SK-N-SH (cell line): Measurements from ENCODE around the gene WHRN. TPM values are rescaled to one million over a fixed set of nuclear protein-coding genes. Genes with fewer than 3 reads are reported as not detected.
A peak's percentile ranks its signal among the peaks of the same experiment; 100 is the strongest.

Experiments used
- CTCF ChIA-PET: fragments of 300-600, 350-600 bp; formaldehyde crosslinking; extraction: SDS; loops from one replicate; lab custom pipeline; 2021; lab: Yijun Ruan, JAX
- POLR2A ChIA-PET: fragments of 350-600 bp; sonication (Branson Sonifier 250); formaldehyde crosslinking; extraction: SDS; loops from one replicate; lab custom pipeline; 2020; ENCODE audit warnings: antibody characterized with exemption, inconsistent platforms; lab: Yijun Ruan, JAX
- DNase-seq: peaks from one replicate; pipeline ENCODE4 v3.0.0; 2012
- H2AFZ ChIP-seq: fragments of 200-600 bp; sonication (generic); 2 replicates; pipeline ENCODE4 v1.8.1; 2016; ENCODE audit warnings: antibody characterized with exemption, mild to moderate bottlenecking, low read depth
- H3F3A ChIP-seq: fragments of 200-600 bp; sonication (generic); replicated peaks from 2 replicates; pipeline ENCODE3; 2016; ENCODE audit warnings: antibody characterized with exemption, mild to moderate bottlenecking; ENCODE audit not compliant: insufficient read depth
- H3K27ac ChIP-seq, 2 experiments: fragments of 200-500 bp in 1 of 2; fragments of 200-600 bp in 1 of 2; sonication (Bioruptor generic) in 1 of 2; sonication (generic), shearing (Covaris generic) in 1 of 2; 2 replicates each; pipeline versions ENCODE4 v1.5.1 to v1.6.1; 2014 to 2016; ENCODE audit warnings: low read depth in 2 of 2, inconsistent platforms in 1 of 2, low read length in 1 of 2, mild to moderate bottlenecking in 1 of 2, mixed read lengths in 1 of 2
- H3K27me3 ChIP-seq: fragments of 200-600 bp; sonication (generic), shearing (Covaris generic); 2 replicates; pipeline ENCODE4 v1.6.1; 2016; ENCODE audit warnings: mixed run types; ENCODE audit not compliant: insufficient read depth
- H3K36me3 ChIP-seq, 2 experiments: fragments of 200-500 bp in 1 of 2; fragments of 200-600 bp in 1 of 2; sonication (Bioruptor generic) in 1 of 2; sonication (generic) in 1 of 2; replicated peaks in 1 of 2; 2 replicates each; pipeline versions ENCODE3 to v1.5.1; 2014 to 2016; ENCODE audit warnings: low read length in 1 of 2, mild to moderate bottlenecking in 1 of 2; ENCODE audit not compliant: insufficient read depth in 2 of 2, control insufficient read depth in 1 of 2
- H3K4me1 ChIP-seq, 2 experiments: fragments of 200-500 bp in 1 of 2; fragments of 200-600 bp in 1 of 2; sonication (Bioruptor generic) in 1 of 2; sonication (generic), shearing (Covaris generic) in 1 of 2; 2 replicates each; pipeline versions ENCODE4 v1.5.1 to v1.6.1; 2014 to 2016; ENCODE audit warnings: low read depth in 1 of 2, low read length in 1 of 2, mixed run types in 1 of 2; ENCODE audit not compliant: insufficient read depth in 2 of 2, control insufficient read depth in 1 of 2
- H3K4me2 ChIP-seq: fragments of 200-600 bp; sonication (generic), shearing (Covaris generic); 2 replicates; pipeline ENCODE4 v1.6.1; 2017; ENCODE audit warnings: mixed run types
- H3K4me3 ChIP-seq, 2 experiments: fragments of 200-500 bp in 1 of 2; fragments of 200-600 bp in 1 of 2; sonication (Bioruptor generic) in 1 of 2; sonication (generic), shearing (Covaris generic) in 1 of 2; 2 replicates each; pipeline versions ENCODE4 v1.5.1 to v1.8.1; 2014 to 2016; ENCODE audit warnings: low read depth in 2 of 2, inconsistent platforms in 1 of 2, low read length in 1 of 2, mild to moderate bottlenecking in 1 of 2, mixed read lengths in 1 of 2, moderate library complexity in 1 of 2
- H3K79me2 ChIP-seq: fragments of 200-600 bp; sonication (generic); 2 replicates; pipeline ENCODE4 v1.8.1; 2017; ENCODE audit warnings: mild to moderate bottlenecking; ENCODE audit not compliant: insufficient read depth
- H3K9ac ChIP-seq: fragments of 200-600 bp; sonication (generic); 2 replicates; pipeline ENCODE4 v1.6.1; 2017; ENCODE audit warnings: mixed run types
- H3K9me2 ChIP-seq: fragments of 200-600 bp; sonication (generic); 2 replicates; pipeline ENCODE4 v1.6.1; 2017; ENCODE audit warnings: mixed run types
- H3K9me3 ChIP-seq: fragments of 200-600 bp; sonication (generic); 2 replicates; pipeline ENCODE4 v1.6.1; 2017; ENCODE audit warnings: mixed run types, mild to moderate bottlenecking, moderate library complexity
- H4K20me1 ChIP-seq: fragments of 200-600 bp; sonication (generic); 2 replicates; pipeline ENCODE4 v1.6.1; 2017; ENCODE audit warnings: mild to moderate bottlenecking, mixed run types; ENCODE audit not compliant: insufficient read depth
- EZH2phosphoT487 ChIP-seq: fragments of 200-600 bp; sonication (generic); IDR thresholded peaks from 2 replicates; pipeline ENCODE4 v1.6.1; 2017; ENCODE audit warnings: low read depth, mixed run types, mild to moderate bottlenecking, antibody characterized with exemption, moderate library complexity, borderline replicate concordance
- FOSL2 ChIP-seq: IDR thresholded peaks from 2 replicates; pipeline ENCODE4 v1.4.0; 2012; ENCODE audit warnings: low read depth, mild to moderate bottlenecking, moderate library complexity, borderline replicate concordance
- FOXM1 ChIP-seq: IDR thresholded peaks from 2 replicates; pipeline ENCODE4 v1.4.0; 2012; ENCODE audit warnings: low read depth, mild to moderate bottlenecking
- MAX ChIP-seq: IDR thresholded peaks from 2 replicates; pipeline ENCODE4 v1.4.0; 2012; ENCODE audit warnings: low read depth
- MXI1 ChIP-seq: IDR thresholded peaks from 2 replicates; pipeline ENCODE4 v1.6.1; 2012; ENCODE audit warnings: mild to moderate bottlenecking, low read depth, low read length, improper control_type of control experiment
- NFIC ChIP-seq: IDR thresholded peaks from 2 replicates; pipeline ENCODE4 v1.4.0; 2012; ENCODE audit warnings: borderline replicate concordance
- RCOR1 ChIP-seq: fragments of 150-350 bp; IDR thresholded peaks from 2 replicates; pipeline ENCODE4 v1.6.1; 2017; ENCODE audit warnings: antibody characterized with exemption, low read length
- SIN3A ChIP-seq: IDR thresholded peaks from 2 replicates; pipeline ENCODE4 v1.6.1; 2012; ENCODE audit warnings: low read depth, mild to moderate bottlenecking, low read length, moderate library complexity, borderline replicate concordance
- TAF1 ChIP-seq: IDR thresholded peaks from 2 replicates; pipeline ENCODE4 v1.6.1; 2012; ENCODE audit warnings: low read depth, mild to moderate bottlenecking, low read length, moderate library complexity, borderline replicate concordance
- TCF12 ChIP-seq: IDR thresholded peaks from 2 replicates; pipeline ENCODE4 v1.4.0; 2012
- ZBTB33 ChIP-seq: IDR thresholded peaks from 2 replicates; pipeline ENCODE4 v1.4.0; 2012; ENCODE audit warnings: low read depth, borderline replicate concordance
- WGBS: methylation state at CpG from one replicate; pipeline ENCODE4 v1.1.6; 2017; ENCODE audit warnings: low lambda C conversion rate; 5-methylcytosine and 5-hydroxymethylcytosine counted together
- polyA plus RNA-seq, 3 experiments: library from polyadenylated mRNA; depleted of rRNA; stranded (reverse); fragments of >200 nt; gene quantifications; 2 replicates each; pipeline ENCODE4 v1.2.3, GENCODE V29; 2012
- TF ChIP-seq, protein P1 (sequence below): fragments of 150-350 bp; IDR thresholded peaks from 2 replicates; pipeline ENCODE4 v1.6.1; 2016; ENCODE audit warnings: mild to moderate bottlenecking, low read depth, low read length
- TF ChIP-seq, protein P2 (sequence below): fragments of 200-600 bp; sonication (generic); IDR thresholded peaks from 2 replicates; pipeline ENCODE4 v1.6.1; 2017; ENCODE audit warnings: antibody characterized with exemption, mild to moderate bottlenecking, moderate library complexity

Gene WHRN
- polyA plus RNA-seq, 1 of the 3 experiments (the other 2 are of a cell fraction), result 4.6 TPM

DNA sequence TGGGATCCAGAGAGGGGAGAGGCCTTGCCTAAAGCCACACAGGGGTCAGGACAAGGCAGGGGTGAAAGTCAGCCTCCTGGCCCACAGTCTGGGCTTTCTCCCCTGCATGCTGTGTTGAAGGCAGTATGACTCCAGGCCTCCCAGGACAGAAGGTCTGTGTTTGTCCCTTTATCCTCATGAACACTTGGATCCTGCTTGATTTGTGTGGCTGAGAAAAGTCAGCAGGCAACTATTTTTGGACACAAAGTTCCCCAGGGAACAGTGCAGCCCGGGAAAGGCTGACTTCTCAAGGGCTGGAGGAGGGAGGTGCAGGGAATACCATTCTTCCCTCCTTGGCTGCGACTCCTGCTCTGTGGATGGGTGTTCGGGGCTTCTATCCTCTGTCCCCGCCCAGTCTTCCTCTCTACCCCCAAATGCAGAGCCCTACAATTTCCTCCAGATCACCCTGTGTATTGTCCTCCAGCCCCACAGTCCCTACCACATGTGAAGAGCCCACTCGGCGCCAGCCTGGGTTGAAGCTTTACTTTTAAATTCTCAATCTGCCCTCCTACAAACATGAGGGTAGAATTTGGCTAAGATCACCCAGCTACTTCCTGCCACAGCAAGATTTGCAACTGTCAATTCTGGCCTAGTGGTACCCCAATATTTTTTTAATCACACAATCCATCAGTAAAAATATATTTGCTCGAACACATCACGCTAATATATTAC, 121.6 kb downstream of the WHRN start:
- H3K36me3 ChIP-seq, result no peaks in the 10 kb centered on the region
- peaks cover 6 to 11% of the 10 kb centered on the region in 2 experiments; a peak in 3 of 4 replicates for H3K4me1 ChIP-seq
- no peak overlapping the region for H3K4me3 ChIP-seq
- H4K20me1 ChIP-seq, result no peaks in the 10 kb centered on the region
- peak overlapping the region; percentile 36; the same call in 1 of the 2 replicates for H2AFZ ChIP-seq
- ChIA-PET POLR2A (no interaction called here), CTCF (interaction anchor here (1.3 to 1.8 kb wide), 2 partner anchors 12 to 44 kb away, joined by 3 to 5 read pairs; no protein-coding TSS in a partner anchor)
- H3K9me3 ChIP-seq, result no peaks in the 10 kb centered on the region
- no peak for DNase-seq
- H3F3A ChIP-seq, result no peaks in the 10 kb centered on the region
- no peaks in the 10 kb centered on the region for H3K79me2 ChIP-seq
- WGBS, result 83% methylated on average over 8 of the region's 8 CpGs
- H3K9me2 ChIP-seq, result no peaks in the 10 kb centered on the region
- no peaks in the 10 kb centered on the region for H3K27me3 ChIP-seq
- H3K27ac ChIP-seq, result 0 out of 4 replicates have a peak overlapping the region, but pooled peaks of 1 of the 2 experiments have one; percentile 30
- no peak overlapping the region for H3K4me2 ChIP-seq
- no peak overlapping the region for H3K9ac ChIP-seq
- TF ChIP-seq, protein P1, sequence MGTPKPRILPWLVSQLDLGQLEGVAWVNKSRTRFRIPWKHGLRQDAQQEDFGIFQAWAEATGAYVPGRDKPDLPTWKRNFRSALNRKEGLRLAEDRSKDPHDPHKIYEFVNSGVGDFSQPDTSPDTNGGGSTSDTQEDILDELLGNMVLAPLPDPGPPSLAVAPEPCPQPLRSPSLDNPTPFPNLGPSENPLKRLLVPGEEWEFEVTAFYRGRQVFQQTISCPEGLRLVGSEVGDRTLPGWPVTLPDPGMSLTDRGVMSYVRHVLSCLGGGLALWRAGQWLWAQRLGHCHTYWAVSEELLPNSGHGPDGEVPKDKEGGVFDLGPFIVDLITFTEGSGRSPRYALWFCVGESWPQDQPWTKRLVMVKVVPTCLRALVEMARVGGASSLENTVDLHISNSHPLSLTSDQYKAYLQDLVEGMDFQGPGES, result no peak
- no peak for TF ChIP-seq TAF1
- no peak for TF ChIP-seq FOSL2
- TF ChIP-seq RCOR1, result no peak
- no peak for TF ChIP-seq ZBTB33
- no peak for TF ChIP-seq FOXM1
- no peak for TF ChIP-seq MAX
- TF ChIP-seq SIN3A, result no peak
- TF ChIP-seq EZH2phosphoT487, result no peak
- no peak for TF ChIP-seq TCF12
- TF ChIP-seq NFIC, result no peak
- TF ChIP-seq, protein P2, sequence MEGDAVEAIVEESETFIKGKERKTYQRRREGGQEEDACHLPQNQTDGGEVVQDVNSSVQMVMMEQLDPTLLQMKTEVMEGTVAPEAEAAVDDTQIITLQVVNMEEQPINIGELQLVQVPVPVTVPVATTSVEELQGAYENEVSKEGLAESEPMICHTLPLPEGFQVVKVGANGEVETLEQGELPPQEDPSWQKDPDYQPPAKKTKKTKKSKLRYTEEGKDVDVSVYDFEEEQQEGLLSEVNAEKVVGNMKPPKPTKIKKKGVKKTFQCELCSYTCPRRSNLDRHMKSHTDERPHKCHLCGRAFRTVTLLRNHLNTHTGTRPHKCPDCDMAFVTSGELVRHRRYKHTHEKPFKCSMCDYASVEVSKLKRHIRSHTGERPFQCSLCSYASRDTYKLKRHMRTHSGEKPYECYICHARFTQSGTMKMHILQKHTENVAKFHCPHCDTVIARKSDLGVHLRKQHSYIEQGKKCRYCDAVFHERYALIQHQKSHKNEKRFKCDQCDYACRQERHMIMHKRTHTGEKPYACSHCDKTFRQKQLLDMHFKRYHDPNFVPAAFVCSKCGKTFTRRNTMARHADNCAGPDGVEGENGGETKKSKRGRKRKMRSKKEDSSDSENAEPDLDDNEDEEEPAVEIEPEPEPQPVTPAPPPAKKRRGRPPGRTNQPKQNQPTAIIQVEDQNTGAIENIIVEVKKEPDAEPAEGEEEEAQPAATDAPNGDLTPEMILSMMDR, result no peak
- no peak for TF ChIP-seq MXI1
